Heart right ventricle (tissue), 16 donors: ENCODE data around the gene SYK. TPM values are rescaled to one million over a fixed set of nuclear protein-coding genes. Genes with fewer than 3 reads are reported as not detected.

Experiments used
- ATAC-seq, 8 donors: fragments of 200-7000 bp; cut with Tn5 transposase; one replicate each; pipeline ENCODE4 v1.9.1; 2020; ENCODE audit warnings: mild to moderate bottlenecking in 8 of 8, moderate library complexity in 8 of 8, moderate number of reproducible peaks in 1 of 8
- DNase-seq, 2 donors: peaks; one replicate each; pipeline ENCODE4 v3.0.0-alpha.2; 2020
- H3K27ac ChIP-seq, 10 donors: fragments of 200-600 bp; sonication (generic) in 2 of 10; one replicate each; pipeline versions ENCODE4 v1.5.0 to v1.8.0; 2020 to 2022; ENCODE audit warnings: mild to moderate bottlenecking in 3 of 10
- H3K27me3 ChIP-seq, 7 donors: fragments of 200-600 bp; one replicate each; pipeline ENCODE4 v1.8.0; 2021 to 2022; ENCODE audit warnings: mild to moderate bottlenecking in 2 of 7
- H3K36me3 ChIP-seq, 9 donors: fragments of 200-600 bp; sonication (generic) in 1 of 9; one replicate each; pipeline versions ENCODE4 v1.5.0 to v1.8.0; 2020 to 2022; ENCODE audit warnings: mild to moderate bottlenecking in 2 of 9
- H3K4me1 ChIP-seq, 9 donors: fragments of 200-600 bp; sonication (generic) in 1 of 9; one replicate each; pipeline versions ENCODE4 v1.5.0 to v1.8.0; 2020 to 2022; ENCODE audit warnings: mild to moderate bottlenecking in 4 of 9
- H3K4me3 ChIP-seq, 10 donors: fragments of 200-600 bp; sonication (generic) in 2 of 10; one replicate each; pipeline versions ENCODE4 v1.5.0 to v1.8.0; 2020 to 2022; ENCODE audit warnings: mild to moderate bottlenecking in 7 of 10, moderate library complexity in 2 of 10
- H3K9me3 ChIP-seq, 11 donors: fragments of 200-600 bp in 10 of 11; sonication (generic) in 2 of 11; one replicate each; pipeline versions ENCODE4 v1.5.0 to v1.8.0; 2013 to 2022; ENCODE audit warnings: mild to moderate bottlenecking in 2 of 11, control low read depth in 1 of 11, moderate library complexity in 1 of 11
- WGBS, 2 donors: extraction: QIAGEN DNeasy Blood & Tissue Kit; methylation state at CpG; one replicate each; pipeline ENCODE4 v1.1.7; 2013; ENCODE audit warnings: inconsistent platforms in 1 of 2; 5-methylcytosine and 5-hydroxymethylcytosine counted together
- intact Hi-C, 10 donors: fragments of 100-400 bp; cut with DNase I; formaldehyde crosslinking; loops; one replicate each; pipeline versions ENCODE4 v1.11.1 to v1.14.2; 2022
- polyA plus RNA-seq, 2 donors: library from polyadenylated mRNA; stranded (reverse); fragments of 200-250 nt; gene quantifications; one replicate each; pipeline ENCODE4 v1.2.3, GENCODE V29; 2013
- total RNA-seq, 10 donors: library from RNA; stranded (reverse); fragmentation: NEBNext Ultra II Directional in 3 of 10; extraction: Animal tissue kit (Norgen Biotek cat#: 25700) in 3 of 10; gene quantifications; one replicate each; pipeline versions ENCODE4 v1.2.1 to v1.2.4, GENCODE V29; 2021 to 2023
- TF ChIP-seq, protein P1 (sequence below), 9 donors: fragments of 200-600 bp; sonication (generic) in 2 of 9; IDR thresholded peaks; one replicate each; pipeline versions ENCODE4 v1.5.0 to v1.8.0; 2021 to 2022; ENCODE audit warnings: antibody characterized with exemption in 9 of 9, mild to moderate bottlenecking in 5 of 9, moderate library complexity in 1 of 9
- donor health status: Arrhythmogenic right ventricular cardiomyopathy.
- donor health status: ischemic (EF 13 %, LVEDD 7.1; RV severe dilation, severe dysfunction).
- donor health status: healthy with polysubstance abuse.
- donor health status: DM: no; HTN: yes; CAD: no.
- donor health status: DM: no; HTN: no; CAD: no.
- donor health status: ischemic (EF 25% LVEDD 6.9; RV normal size, moderate dysfunction).
- donor health status: ischemic (EF 25% LVEDD 5.7; RV mildly dilated, moderate dysfunction).
- donor health status: healthy.
- donor health status: DM: yes; HTN: yes; CAD: no.
- donor health status: Ischemic cardiomyopathy.
- donor health status: ischemic (EF 35%, LVEDD 5.7; RV mildly dilated, moderate dysfunction).
- donor health status: nonischemic (EF 11% LVEDD 7.7; RV severe dilation, severe dysfunction).
- donor health status: DM: yes; HTN: yes; CAD: no.
- donor health status: PGD.
- donor health status: ischemic (EF 29% LVEDD 5.4; RV normal size, mild dysfunction).
- donor health status: nonischemic (EF 23%, LVEDD 6.1; RV moderate dilation, normal function).

The SYK gene
- total and polyA plus RNA-seq, 12 donors: 0.96 to 26.1 (median 2.3) TPM

DNA sequence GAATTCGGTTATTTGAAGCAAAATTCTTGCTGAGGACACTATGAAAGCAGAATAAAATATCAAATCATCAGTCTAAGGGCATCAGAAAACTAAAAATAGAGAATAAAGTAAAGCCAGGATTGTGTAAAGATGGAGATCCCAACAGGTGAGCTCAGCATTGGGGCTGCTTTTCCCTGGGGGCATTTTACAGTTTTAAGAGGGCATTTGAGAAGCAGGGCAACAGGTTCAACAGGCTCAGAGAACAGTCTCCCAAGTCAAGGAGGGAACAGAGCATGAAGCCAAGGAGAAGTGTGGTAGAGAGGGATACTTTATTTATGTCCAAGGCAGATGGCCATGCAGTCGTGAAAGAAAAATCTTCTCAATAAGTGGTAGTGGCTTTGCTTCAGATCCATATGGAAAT lies 145.4 kb downstream of the SYK start:
- 68 to 71% methylated on average over 2 of the region's 2 CpGs for WGBS, 2 donors
- Histone ChIP-seq H3K9me3 (no peaks in the 10 kb centered on the region), H3K36me3 (no peaks in the 10 kb centered on the region), H3K27ac (no peak overlapping the region), H3K4me1 (no peaks in the 10 kb centered on the region), H3K4me3 (no peak overlapping the region), H3K27me3 (peaks cover 0 to 25% (median 7%) of the 10 kb centered on the region in 7 donors)
- ATAC-seq (no peak), DNase-seq (no peak)
- intact Hi-C loops: no loop called here
- TF ChIP-seq, protein P1, sequence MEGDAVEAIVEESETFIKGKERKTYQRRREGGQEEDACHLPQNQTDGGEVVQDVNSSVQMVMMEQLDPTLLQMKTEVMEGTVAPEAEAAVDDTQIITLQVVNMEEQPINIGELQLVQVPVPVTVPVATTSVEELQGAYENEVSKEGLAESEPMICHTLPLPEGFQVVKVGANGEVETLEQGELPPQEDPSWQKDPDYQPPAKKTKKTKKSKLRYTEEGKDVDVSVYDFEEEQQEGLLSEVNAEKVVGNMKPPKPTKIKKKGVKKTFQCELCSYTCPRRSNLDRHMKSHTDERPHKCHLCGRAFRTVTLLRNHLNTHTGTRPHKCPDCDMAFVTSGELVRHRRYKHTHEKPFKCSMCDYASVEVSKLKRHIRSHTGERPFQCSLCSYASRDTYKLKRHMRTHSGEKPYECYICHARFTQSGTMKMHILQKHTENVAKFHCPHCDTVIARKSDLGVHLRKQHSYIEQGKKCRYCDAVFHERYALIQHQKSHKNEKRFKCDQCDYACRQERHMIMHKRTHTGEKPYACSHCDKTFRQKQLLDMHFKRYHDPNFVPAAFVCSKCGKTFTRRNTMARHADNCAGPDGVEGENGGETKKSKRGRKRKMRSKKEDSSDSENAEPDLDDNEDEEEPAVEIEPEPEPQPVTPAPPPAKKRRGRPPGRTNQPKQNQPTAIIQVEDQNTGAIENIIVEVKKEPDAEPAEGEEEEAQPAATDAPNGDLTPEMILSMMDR (IDR thresholded peaks at IDR 0.05): no peak

Other genes with a start within 250 kb of the SYK start
- gene DIRAS2, start 159.0 kb upstream of the SYK start, total RNA-seq: under 1 TPM in 4 of 10 donors, not detected in 6; 0.07 to 0.20 (median 0.11) TPM
- gene DIRAS2, start 159.0 kb upstream of the SYK start, polyA plus RNA-seq: not detected